Ishikawa (cell line): ENCODE data around the gene CCDC138.

ENCODE experiments used
- CEBPB ChIP-seq: IDR thresholded peaks from 2 replicates; pipeline ENCODE4 v1.6.1; 2012
- CREB1 ChIP-seq: IDR thresholded peaks from 2 replicates; pipeline ENCODE4 v1.6.1; 2012; ENCODE audit warnings: low read depth
- EGR1 ChIP-seq: IDR thresholded peaks from 2 replicates; pipeline ENCODE4 v1.6.1; 2012
- EP300 ChIP-seq: IDR thresholded peaks from 2 replicates; pipeline ENCODE4 v1.6.1; 2012; ENCODE audit warnings: borderline replicate concordance
- FOXM1 ChIP-seq: IDR thresholded peaks from 2 replicates; pipeline ENCODE4 v1.6.1; 2012; ENCODE audit warnings: low read depth, borderline replicate concordance
- MAX ChIP-seq: IDR thresholded peaks from 2 replicates; pipeline ENCODE4 v1.6.1; 2012
- NFIC ChIP-seq: IDR thresholded peaks from 2 replicates; pipeline ENCODE4 v1.6.1; 2012
- RAD21 ChIP-seq: IDR thresholded peaks from 2 replicates; pipeline ENCODE4 v1.6.1; 2012; ENCODE audit warnings: low read depth
- REST ChIP-seq: IDR thresholded peaks from 2 replicates; pipeline ENCODE4 v1.6.1; 2012; ENCODE audit warnings: low read depth, mild to moderate bottlenecking
- TAF1 ChIP-seq: IDR thresholded peaks from 2 replicates; pipeline ENCODE4 v1.6.1; 2012; ENCODE audit warnings: low read depth, mild to moderate bottlenecking
- TCF12 ChIP-seq: IDR thresholded peaks from 2 replicates; pipeline ENCODE4 v1.6.1; 2012; ENCODE audit warnings: low read depth
- TEAD4 ChIP-seq: IDR thresholded peaks from 2 replicates; pipeline ENCODE4 v1.6.1; 2012
- YY1 ChIP-seq: IDR thresholded peaks from 2 replicates; pipeline ENCODE4 v1.6.1; 2012; ENCODE audit warnings: low read depth
- ZBTB7A ChIP-seq: IDR thresholded peaks from 2 replicates; pipeline ENCODE4 v1.6.1; 2012; ENCODE audit warnings: low read depth
- TF ChIP-seq, protein P1 (sequence below): IDR thresholded peaks from 2 replicates; pipeline ENCODE4 v1.6.1; 2012

Gene CCDC138

GRCh38 chr2:108906403-108907077, 120.0 kb downstream of the CCDC138 start:
- TF ChIP-seq EGR1 (no peak), TCF12 (no peak), RAD21 (no peak)
- TF ChIP-seq, protein P1, sequence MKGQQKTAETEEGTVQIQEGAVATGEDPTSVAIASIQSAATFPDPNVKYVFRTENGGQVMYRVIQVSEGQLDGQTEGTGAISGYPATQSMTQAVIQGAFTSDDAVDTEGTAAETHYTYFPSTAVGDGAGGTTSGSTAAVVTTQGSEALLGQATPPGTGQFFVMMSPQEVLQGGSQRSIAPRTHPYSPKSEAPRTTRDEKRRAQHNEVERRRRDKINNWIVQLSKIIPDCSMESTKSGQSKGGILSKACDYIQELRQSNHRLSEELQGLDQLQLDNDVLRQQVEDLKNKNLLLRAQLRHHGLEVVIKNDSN = no peak

DNA sequence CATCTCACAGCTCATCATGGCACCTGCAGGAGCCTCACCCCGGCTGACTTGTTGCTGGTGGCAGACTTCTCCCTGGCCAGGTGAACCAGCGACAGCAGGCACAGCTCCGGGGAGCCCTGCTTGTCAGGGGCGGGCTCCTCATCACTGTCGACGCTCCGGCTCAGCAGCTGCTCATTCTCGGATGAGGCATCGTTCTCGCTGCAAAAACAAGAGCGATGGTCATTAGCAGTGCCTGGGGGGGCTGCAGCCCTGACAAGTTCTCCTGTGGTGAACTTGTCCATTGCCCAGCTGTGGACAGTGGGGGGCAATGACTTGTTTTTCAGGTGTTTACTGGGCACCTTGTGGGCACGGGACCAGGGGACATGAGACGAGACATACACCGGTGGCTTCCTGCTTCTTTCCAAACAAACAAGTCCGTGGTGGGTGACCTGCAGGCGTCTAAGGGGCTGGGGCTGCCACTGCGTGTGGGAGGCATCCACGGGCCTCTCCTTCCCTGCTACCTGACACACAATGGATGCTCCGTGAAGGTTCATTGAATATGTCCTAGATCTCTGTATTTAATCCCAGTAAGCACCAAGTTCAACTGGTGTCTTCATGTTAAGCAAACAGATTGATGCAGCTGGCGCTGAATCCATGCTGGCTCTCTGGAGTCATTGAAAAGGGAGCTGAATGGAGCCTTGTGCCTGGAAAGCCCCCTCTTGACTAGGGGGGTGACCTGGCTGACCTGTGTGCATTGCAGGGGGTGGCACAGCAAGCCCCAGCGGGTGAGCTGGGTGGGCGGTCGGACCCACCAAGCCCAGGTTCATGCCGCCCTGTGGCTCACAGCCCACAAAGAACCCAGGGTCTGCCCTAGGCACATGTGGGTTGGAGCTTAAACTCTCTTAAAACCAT, 121.5 kb downstream of the CCDC138 start:
- no peak for TF ChIP-seq EGR1
- TF ChIP-seq EP300 = no peak
- no peak for TF ChIP-seq NFIC
- no peak for TF ChIP-seq MAX
- TF ChIP-seq ZBTB7A = no peak
- TF ChIP-seq YY1 = no peak
- TF ChIP-seq RAD21 = no peak
- TF ChIP-seq, protein P1 = no peak
- no peak for TF ChIP-seq TEAD4
- TF ChIP-seq FOXM1 = no peak
- TF ChIP-seq TCF12 = no peak
- no peak for TF ChIP-seq REST
- no peak for TF ChIP-seq TAF1
- TF ChIP-seq CREB1 = no peak
- TF ChIP-seq CEBPB = no peak

DNA sequence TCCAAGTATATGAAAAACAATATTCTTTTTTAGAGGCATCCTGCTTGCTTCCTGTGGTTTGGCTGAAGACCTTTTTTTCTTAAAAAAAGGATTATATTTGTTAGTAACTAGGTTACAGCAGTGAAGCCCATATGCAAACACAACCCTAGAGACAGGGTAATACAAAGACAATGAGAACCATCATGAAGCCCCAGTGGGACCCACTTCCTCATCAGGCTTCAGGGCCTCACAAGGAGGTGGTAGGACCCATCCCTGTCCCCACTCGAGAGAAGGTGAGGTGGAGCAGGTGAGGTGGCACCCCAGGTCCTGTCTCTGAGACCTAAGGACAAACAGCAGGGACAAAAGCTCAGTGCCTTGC, 122.1 kb downstream of the CCDC138 start:
- TF ChIP-seq NFIC (no peak), RAD21 (no peak)

- TF ChIP-seq FOXM1 (no peak), TEAD4 (no peak), TCF12 (no peak), YY1 (no peak), EGR1 (no peak), ZBTB7A (no peak), CEBPB (no peak)
- TF ChIP-seq, protein P1 = no peak
Observed at GRCh38 chr2:108909275-108909823, 122.8 kb downstream of the CCDC138 start.

DNA sequence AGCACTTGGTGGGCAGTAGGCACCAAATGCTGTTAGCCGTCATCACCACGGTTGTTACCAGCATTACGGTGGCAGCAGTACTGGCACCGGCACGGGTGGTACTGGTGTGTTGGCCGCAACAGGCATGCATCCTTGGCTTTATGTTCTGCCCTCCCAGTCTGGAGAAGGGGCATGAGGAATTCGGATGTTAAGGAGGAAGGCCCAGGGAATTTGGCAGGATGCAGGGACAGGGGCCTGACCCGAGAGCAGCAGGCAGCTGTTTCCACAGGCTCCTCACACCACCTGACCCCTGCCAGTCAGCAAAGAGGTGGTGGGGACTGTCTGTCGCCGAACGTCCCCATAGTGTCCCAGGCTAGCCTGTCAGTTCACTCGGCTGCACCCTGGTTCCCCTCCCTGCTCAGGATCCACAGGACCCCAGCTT, 123.5 kb downstream of the CCDC138 start:
- TF ChIP-seq FOXM1 = no peak
- no peak for TF ChIP-seq ZBTB7A
- no peak for TF ChIP-seq CREB1

DNA sequence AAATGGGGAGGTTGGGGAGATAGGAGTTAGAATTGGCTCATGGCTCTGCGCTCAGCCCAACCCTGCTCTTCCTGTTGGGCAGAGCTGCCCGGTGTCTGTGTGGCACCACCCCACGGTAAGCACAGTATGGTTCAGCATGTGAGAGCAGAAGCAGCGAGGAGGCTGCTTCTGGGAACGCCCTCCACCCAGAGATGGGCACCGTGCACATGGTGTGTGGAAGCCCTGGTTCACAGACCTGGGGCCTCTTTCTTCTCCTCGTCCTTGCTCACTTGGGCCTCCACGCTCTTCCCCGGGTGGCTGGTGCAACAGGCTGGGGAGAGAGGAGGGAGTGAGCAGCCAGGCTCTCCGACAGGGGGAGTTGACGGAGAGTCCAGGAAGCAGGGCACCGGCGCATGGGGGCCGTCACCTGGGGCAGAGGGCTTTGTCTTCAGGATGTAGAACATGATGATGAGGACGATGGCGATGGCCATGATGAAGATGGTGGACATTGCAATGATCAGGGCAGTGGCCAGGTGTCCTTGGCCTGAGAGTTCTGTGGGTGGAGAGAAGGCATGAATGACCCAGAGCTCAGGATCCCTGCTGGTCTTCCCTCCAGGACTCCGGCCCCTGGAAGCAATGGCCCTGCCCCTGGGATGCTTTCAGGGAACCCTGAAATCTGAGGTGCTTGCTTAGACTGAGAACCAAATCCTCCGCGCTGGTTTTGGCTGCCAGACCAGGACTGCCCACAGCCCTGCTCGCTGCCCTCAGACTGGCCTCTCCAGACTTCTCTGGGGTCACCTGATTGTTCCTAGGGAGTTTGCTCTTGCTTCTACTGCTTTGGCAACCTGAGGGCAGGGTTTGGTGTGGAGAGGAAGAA, 124.2 kb downstream of the CCDC138 start:
- TF ChIP-seq CREB1 (no peak), TEAD4 (no peak), REST (no peak), TAF1 (no peak), FOXM1 (no peak), ZBTB7A (no peak), EP300 (no peak), RAD21 (no peak), NFIC (no peak), TCF12 (no peak), CEBPB (no peak), YY1 (no peak), EGR1 (no peak), MAX (no peak)
- TF ChIP-seq, protein P1 = no peak
